Measurements from ENCODE around the gene RAB3C.
A peak's percentile ranks its signal among the peaks of the same experiment; 100 is the strongest.

The RAB3C gene

GRCh38 chr5:58778888-58779287 is 196.0 kb downstream of the RAB3C start:
- DNase-seq = no peak

GRCh38 chr5:58786035-58786434 is 203.2 kb downstream of the RAB3C start:
- no peak for DNase-seq

GRCh38 chr5:58786711-58787303 is 203.9 kb downstream of the RAB3C start:
- peak in 1 of 2 experiments; percentile 8 for DNase-seq

GRCh38 chr5:58787987-58788386 is 205.1 kb downstream of the RAB3C start:
- DNase-seq = no peak

- DNase-seq = no peak
These were observed 211.2 kb downstream of the RAB3C start for GRCh38 chr5:58793888-58794657.

- DNase-seq = no peak
These were observed 212.0 kb downstream of the RAB3C start for GRCh38 chr5:58794875-58795274.

GRCh38 chr5:58795327-58795726 is 212.5 kb downstream of the RAB3C start:
- no peak for DNase-seq

GRCh38 chr5:58797021-58797420 is 214.1 kb downstream of the RAB3C start:
- no peak for DNase-seq

GRCh38 chr5:58800356-58800755 is 217.5 kb downstream of the RAB3C start:
- no peak for DNase-seq

- DNase-seq = no peak
These were observed 218.1 kb downstream of the RAB3C start for GRCh38 chr5:58800861-58801540.

- DNase-seq = no peak
These were observed 220.2 kb downstream of the RAB3C start for GRCh38 chr5:58803056-58803455.

GRCh38 chr5:58804291-58804690 is 221.4 kb downstream of the RAB3C start:
- no peak for DNase-seq

- no peak for DNase-seq
These were observed 227.2 kb downstream of the RAB3C start for GRCh38 chr5:58810086-58810485.

GRCh38 chr5:58813855-58814254 is 231.0 kb downstream of the RAB3C start:
- DNase-seq = no peak

- no peak for DNase-seq
These were observed 233.4 kb downstream of the RAB3C start for GRCh38 chr5:58816181-58816731.

- no peak for DNase-seq
These were observed 235.6 kb downstream of the RAB3C start for GRCh38 chr5:58818465-58818864.

GRCh38 chr5:58825441-58825840 is 242.6 kb downstream of the RAB3C start:
- DNase-seq = no peak

- DNase-seq = no peak
These were observed 243.0 kb downstream of the RAB3C start for GRCh38 chr5:58825899-58826298.

GRCh38 chr5:58827463-58827862 is 244.6 kb downstream of the RAB3C start:
- no peak for DNase-seq

GRCh38 chr5:58828258-58828657 is 245.4 kb downstream of the RAB3C start:
- DNase-seq = no peak

GRCh38 chr5:58834242-58835225 is 251.7 kb downstream of the RAB3C start:
- DNase-seq = no peak

- no peak for DNase-seq
These were observed 253.5 kb downstream of the RAB3C start for GRCh38 chr5:58836351-58836750.

GRCh38 chr5:58838729-58839128 is 255.9 kb downstream of the RAB3C start:
- DNase-seq = no peak

Measured in Kasumi-1 (cell line).